Measurements from ENCODE around the gene SPEM3.

Gene SPEM3

DNA sequence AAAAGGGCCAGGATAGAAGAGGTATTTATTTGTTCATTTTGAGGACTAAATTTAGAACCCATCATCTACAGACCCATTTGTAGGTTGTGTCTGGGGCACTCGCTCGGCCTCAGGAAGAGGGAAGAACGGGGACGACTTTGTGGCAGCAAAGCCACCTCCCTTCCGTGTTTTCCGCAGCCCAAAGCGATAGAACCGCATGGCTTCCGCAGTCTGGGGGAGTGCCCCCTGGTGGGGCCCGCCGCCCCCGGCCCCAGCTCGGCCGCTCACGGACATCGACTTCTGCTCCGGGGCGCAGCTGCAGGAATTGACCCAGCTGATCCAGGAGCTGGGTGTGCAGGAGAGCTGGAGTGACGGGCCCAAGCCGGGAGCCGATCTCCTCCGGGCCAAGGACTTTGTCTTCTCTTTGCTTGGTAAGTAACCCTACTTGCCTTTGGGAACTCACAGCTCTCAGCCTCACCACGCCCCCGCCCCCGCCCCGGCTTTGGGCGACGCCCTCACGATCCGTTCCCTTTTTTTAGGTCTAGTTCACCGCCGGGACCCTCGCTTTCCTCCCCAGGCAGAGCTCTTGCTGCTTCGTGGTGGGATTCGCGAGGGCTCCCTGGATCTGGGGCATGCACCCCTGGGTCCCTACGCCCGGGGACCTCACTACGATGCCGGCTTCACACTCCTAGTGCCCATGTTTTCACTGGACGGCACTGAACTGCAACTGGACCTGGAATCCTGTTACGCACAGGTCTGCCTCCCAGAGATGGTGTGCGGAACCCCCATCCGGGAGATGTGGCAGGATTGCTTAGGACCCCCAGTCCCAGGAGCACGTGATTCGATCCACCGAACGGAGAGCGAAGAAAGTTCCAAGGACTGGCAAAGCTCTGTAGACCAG lies 7.3 kb downstream of the SPEM3 start:
- peak overlapping the region; percentile 77 for H3K27ac ChIP-seq (ENCODE audit: low read length)
- peak overlapping the region; percentile 72 to 82 for H3K4me3 ChIP-seq (ENCODE audit: low read depth in 1 of 2, low read length in 2 of 2)
- peak overlapping the region; percentile 64 for H3K9ac ChIP-seq (ENCODE audit: low read depth, low read length)
- H3K27me3 ChIP-seq (ENCODE audit: insufficient read depth, low read length, poor library complexity) = no peaks in the 10 kb centered on the region
- peaks cover 15% of the 10 kb centered on the region for H3K79me2 ChIP-seq (ENCODE audit: insufficient read depth, low read length)
- peak overlapping the region; percentile 90 for H3K4me2 ChIP-seq (ENCODE audit: insufficient read depth, low read length)
- H4K20me1 ChIP-seq (ENCODE audit: insufficient read depth, low read length) = no peaks in the 10 kb centered on the region
- TF ChIP-seq CTCF (IDR thresholded peaks at IDR 0.05; ENCODE audit: borderline replicate concordance, extremely low read depth, low read length, poor library complexity, severe bottlenecking) (peak; percentile 41), EZH2 (IDR thresholded peaks at IDR 0.05; ENCODE audit: borderline replicate concordance, low read depth, low read length, severe bottlenecking) (no peak)
- H2AFZ ChIP-seq (ENCODE audit: low read depth, low read length) = peak overlapping the region; percentile 86
- DNase-seq (peak; percentile 53), ATAC-seq (ENCODE audit: insufficient read depth, low read depth) (peak; percentile 32)
- H3K4me1 ChIP-seq (ENCODE audit: insufficient read depth, low read length) = peaks cover 17% of the 10 kb centered on the region
- H3K9me3 ChIP-seq (ENCODE audit: insufficient read depth, low read length, severe bottlenecking) = no peaks in the 10 kb centered on the region
- H3K36me3 ChIP-seq (ENCODE audit: insufficient read depth, low read length) = peaks cover 4% of the 10 kb centered on the region; the same call in 1 of the 2 replicates

DNA sequence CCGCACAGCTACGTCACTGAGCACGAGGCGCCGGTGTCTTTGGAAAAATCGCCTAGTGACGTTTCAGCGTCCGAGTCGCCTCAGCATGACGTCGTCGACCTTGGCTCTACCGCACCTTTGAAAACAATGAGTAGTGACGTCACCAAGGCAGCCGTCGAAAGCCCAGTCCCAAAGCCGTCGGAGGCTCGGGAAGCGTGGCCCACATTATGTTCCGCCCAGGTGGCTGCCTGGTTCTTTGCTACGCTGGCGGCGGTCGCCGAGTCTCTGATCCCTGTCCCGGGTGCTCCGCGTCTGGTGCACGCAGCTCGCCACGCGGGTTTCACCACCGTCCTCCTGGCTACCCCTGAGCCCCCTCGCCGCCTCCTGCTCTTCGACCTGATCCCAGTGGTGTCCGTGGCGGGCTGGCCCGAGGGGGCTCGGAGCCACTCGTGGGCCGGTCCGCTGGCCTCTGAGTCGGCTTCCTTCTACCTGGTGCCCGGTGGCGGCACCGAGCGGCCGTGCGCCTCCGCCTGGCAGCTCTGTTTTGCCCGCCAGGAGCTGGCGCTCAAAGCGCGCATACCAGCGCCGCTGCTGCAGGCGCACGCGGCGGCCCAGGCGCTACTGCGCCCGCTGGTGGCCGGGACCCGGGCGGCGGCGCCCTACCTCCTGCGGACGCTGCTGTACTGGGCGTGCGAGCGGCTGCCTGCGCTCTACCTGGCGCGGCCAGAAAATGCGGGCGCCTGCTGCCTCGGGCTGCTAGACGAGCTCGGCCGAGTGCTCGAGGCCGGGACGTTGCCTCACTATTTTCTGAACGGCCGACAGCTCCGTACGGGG lies 8.1 kb downstream of the SPEM3 start:
- Histone ChIP-seq H3K27me3 (ENCODE audit: insufficient read depth, low read length, poor library complexity) (no peaks in the 10 kb centered on the region), H3K4me3 (ENCODE audit: low read depth in 1 of 2, low read length in 2 of 2) (peak overlapping the region in 1 of 2 experiments; percentile 82; a peak in 2 of 4 replicates), H3K4me2 (ENCODE audit: insufficient read depth, low read length) (peak overlapping the region; percentile 90), H3K9ac (ENCODE audit: low read depth, low read length) (peak overlapping the region; percentile 64), H3K36me3 (ENCODE audit: insufficient read depth, low read length) (peaks cover 4% of the 10 kb centered on the region; the same call in 1 of the 2 replicates), H3K4me1 (ENCODE audit: insufficient read depth, low read length) (peaks cover 17% of the 10 kb centered on the region), H2AFZ (ENCODE audit: low read depth, low read length) (no peak overlapping the region), H4K20me1 (ENCODE audit: insufficient read depth, low read length) (no peaks in the 10 kb centered on the region), H3K27ac (ENCODE audit: low read length) (no peak overlapping the region; the same call in 1 of the 2 replicates), H3K79me2 (ENCODE audit: insufficient read depth, low read length) (peaks cover 15% of the 10 kb centered on the region), H3K9me3 (ENCODE audit: insufficient read depth, low read length, severe bottlenecking) (no peaks in the 10 kb centered on the region)
- TF ChIP-seq EZH2 (IDR thresholded peaks at IDR 0.05; ENCODE audit: borderline replicate concordance, low read depth, low read length, severe bottlenecking) (no peak), CTCF (IDR thresholded peaks at IDR 0.05; ENCODE audit: borderline replicate concordance, extremely low read depth, low read length, poor library complexity, severe bottlenecking) (peak; percentile 53)
- DNase-seq = peak; percentile 57
- peak; percentile 46 for ATAC-seq (ENCODE audit: insufficient read depth, low read depth)

GRCh38 chr17:7437369-7437863 lies 8.8 kb downstream of the SPEM3 start:
- Histone ChIP-seq H3K9me3 (ENCODE audit: insufficient read depth, low read length, severe bottlenecking) (no peaks in the 10 kb centered on the region), H3K27me3 (ENCODE audit: insufficient read depth, low read length, poor library complexity) (no peaks in the 10 kb centered on the region), H2AFZ (ENCODE audit: low read depth, low read length) (no peak overlapping the region), H4K20me1 (ENCODE audit: insufficient read depth, low read length) (no peaks in the 10 kb centered on the region), H3K4me3 (ENCODE audit: low read depth in 1 of 2, low read length in 2 of 2) (no peak overlapping the region), H3K9ac (ENCODE audit: low read depth, low read length) (no peak overlapping the region), H3K4me2 (ENCODE audit: insufficient read depth, low read length) (peak overlapping the region; percentile 39), H3K79me2 (ENCODE audit: insufficient read depth, low read length) (peaks cover 15% of the 10 kb centered on the region), H3K4me1 (ENCODE audit: insufficient read depth, low read length) (peaks cover 17% of the 10 kb centered on the region), H3K36me3 (ENCODE audit: insufficient read depth, low read length) (peaks cover 4% of the 10 kb centered on the region; the same call in 1 of the 2 replicates), H3K27ac (ENCODE audit: low read length) (no peak overlapping the region)
- ATAC-seq (ENCODE audit: insufficient read depth, low read depth) (no peak), DNase-seq (no peak)
- TF ChIP-seq EZH2 (IDR thresholded peaks at IDR 0.05; ENCODE audit: borderline replicate concordance, low read depth, low read length, severe bottlenecking) (no peak), CTCF (IDR thresholded peaks at IDR 0.05; ENCODE audit: borderline replicate concordance, extremely low read depth, low read length, poor library complexity, severe bottlenecking) (no peak)

Data from DND-41 (cell line).